ENCODE measurements around the gene ADK. TPM values are rescaled to one million over a fixed set of nuclear protein-coding genes. Genes with fewer than 3 reads are reported as not detected.

ADK gene
- total RNA-seq, 2 experiments from 2014 or later, result 56.5 to 57.4 TPM

- peaks cover 17% of the 10 kb centered on the region for H3K36me3 Mint-ChIP-seq
- H3K4me1 Mint-ChIP-seq, result peaks cover 1% of the 10 kb centered on the region
- no peak for DNase-seq
- H3K27ac Mint-ChIP-seq, result no peak overlapping the region
- H3K9me3 Mint-ChIP-seq, result peaks cover 6% of the 10 kb centered on the region
- H3K4me3 Mint-ChIP-seq, result no peak overlapping the region
- H3K27me3 Mint-ChIP-seq, result no peaks in the 10 kb centered on the region
Measured at GRCh38 chr10:74643596-74643975, 492.6 kb downstream of the ADK start.

DNA sequence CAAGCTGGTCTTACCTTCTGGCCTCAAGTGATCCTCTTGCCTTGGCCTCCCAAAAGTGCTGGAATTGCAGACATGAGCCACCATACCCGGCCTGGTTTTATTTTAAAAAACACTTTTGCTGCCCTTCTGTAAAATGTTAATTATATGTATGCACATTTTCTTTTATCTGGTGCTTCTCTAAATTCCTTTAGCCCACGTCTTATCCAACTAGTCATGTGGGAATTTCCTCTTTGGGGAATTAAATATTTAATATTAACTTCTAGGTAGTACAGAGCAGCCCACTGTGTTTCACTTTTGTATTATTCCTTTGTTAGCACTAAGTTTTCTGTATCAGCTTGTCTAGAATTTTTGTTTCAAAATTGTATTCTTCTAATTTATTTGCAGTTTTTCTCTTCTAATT is 493.7 kb downstream of the ADK start:
- H3K4me1 Mint-ChIP-seq, result peaks cover 1% of the 10 kb centered on the region
- H3K9me3 Mint-ChIP-seq, result peaks cover 6% of the 10 kb centered on the region
- no peak for DNase-seq
- H3K4me3 Mint-ChIP-seq, result no peak overlapping the region
- H3K27ac Mint-ChIP-seq, result no peak overlapping the region
- no peaks in the 10 kb centered on the region for H3K27me3 Mint-ChIP-seq
- H3K36me3 Mint-ChIP-seq, result peaks cover 15% of the 10 kb centered on the region

- H3K4me3 Mint-ChIP-seq, result no peak overlapping the region
- no peaks in the 10 kb centered on the region for H3K27me3 Mint-ChIP-seq
- H3K4me1 Mint-ChIP-seq, result peaks cover 1% of the 10 kb centered on the region
- no peak overlapping the region for H3K27ac Mint-ChIP-seq
- H3K9me3 Mint-ChIP-seq, result peaks cover 6% of the 10 kb centered on the region
- DNase-seq, result no peak
- H3K36me3 Mint-ChIP-seq, result peaks cover 15% of the 10 kb centered on the region
Measured at GRCh38 chr10:74645692-74646091, 494.7 kb downstream of the ADK start.

GRCh38 chr10:74650613-74651012 is 499.6 kb downstream of the ADK start:
- Mint-ChIP-seq H3K4me3 (no peak overlapping the region), H3K36me3 (peaks cover 19% of the 10 kb centered on the region), H3K27me3 (no peaks in the 10 kb centered on the region)

DNA sequence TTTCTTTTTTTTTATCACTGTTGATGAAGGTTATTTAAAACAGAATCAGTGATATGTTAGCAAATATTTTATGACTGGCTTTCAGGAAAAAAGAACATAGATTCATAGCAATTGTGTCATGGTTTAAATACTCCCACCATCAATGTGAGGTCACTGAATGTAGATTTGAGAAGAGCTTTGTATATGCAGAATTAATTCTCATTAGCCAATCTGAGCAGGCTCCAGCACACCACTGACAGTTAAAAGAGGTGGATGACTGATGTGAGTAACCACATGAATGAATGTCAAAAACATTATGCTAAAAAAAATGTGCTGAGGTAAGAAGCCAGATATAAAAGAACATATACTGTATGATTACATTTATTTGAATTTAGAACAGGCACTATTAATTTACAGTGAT is 500.5 kb downstream of the ADK start:
- Mint-ChIP-seq H3K4me3 (no peak overlapping the region), H3K27me3 (no peaks in the 10 kb centered on the region), H3K27ac (no peak overlapping the region), H3K4me1 (peaks cover 8% of the 10 kb centered on the region), H3K36me3 (peaks cover 19% of the 10 kb centered on the region), H3K9me3 (no peaks in the 10 kb centered on the region)
- DNase-seq, result no peak

More at GRCh38 chr10:74650613-74651012, 499.6 kb downstream of the ADK start:
- peaks cover 8% of the 10 kb centered on the region for H3K4me1 Mint-ChIP-seq
- H3K9me3 Mint-ChIP-seq, result no peaks in the 10 kb centered on the region
- H3K27ac Mint-ChIP-seq, result no peak overlapping the region
- no peak for DNase-seq

- H3K4me1 Mint-ChIP-seq, result peaks cover 8% of the 10 kb centered on the region
- H3K27ac Mint-ChIP-seq, result no peak overlapping the region
- no peaks in the 10 kb centered on the region for H3K9me3 Mint-ChIP-seq
- no peaks in the 10 kb centered on the region for H3K27me3 Mint-ChIP-seq
- H3K4me3 Mint-ChIP-seq, result no peak overlapping the region
- H3K36me3 Mint-ChIP-seq, result peaks cover 19% of the 10 kb centered on the region
- no peak for DNase-seq
Measured at GRCh38 chr10:74652664-74653063, 501.6 kb downstream of the ADK start.

DNA sequence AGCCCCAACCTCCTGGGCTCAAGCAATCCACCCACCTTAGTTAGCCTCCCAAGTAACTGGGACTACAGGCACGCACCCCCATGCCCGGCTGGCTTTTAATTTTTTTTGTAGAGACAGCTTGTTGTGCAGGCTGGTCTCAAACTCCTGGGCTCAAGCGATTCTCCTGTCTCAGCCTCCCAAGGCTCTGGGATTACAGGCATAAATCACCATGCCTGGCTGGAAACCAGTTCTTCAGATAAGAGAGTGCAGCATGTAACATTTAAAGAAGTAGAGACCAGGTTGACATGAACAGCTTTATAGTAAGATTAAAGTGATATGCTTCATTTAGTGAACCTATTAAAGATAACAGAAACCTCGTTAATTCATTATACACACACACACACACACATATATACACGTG is 507.5 kb downstream of the ADK start:
- DNase-seq, result no peak
- no peak overlapping the region for H3K27ac Mint-ChIP-seq
- H3K9me3 Mint-ChIP-seq, result no peaks in the 10 kb centered on the region
- H3K4me1 Mint-ChIP-seq, result no peaks in the 10 kb centered on the region
- H3K27me3 Mint-ChIP-seq, result no peaks in the 10 kb centered on the region
- peaks cover 14% of the 10 kb centered on the region for H3K36me3 Mint-ChIP-seq
- H3K4me3 Mint-ChIP-seq, result no peak overlapping the region

DNA sequence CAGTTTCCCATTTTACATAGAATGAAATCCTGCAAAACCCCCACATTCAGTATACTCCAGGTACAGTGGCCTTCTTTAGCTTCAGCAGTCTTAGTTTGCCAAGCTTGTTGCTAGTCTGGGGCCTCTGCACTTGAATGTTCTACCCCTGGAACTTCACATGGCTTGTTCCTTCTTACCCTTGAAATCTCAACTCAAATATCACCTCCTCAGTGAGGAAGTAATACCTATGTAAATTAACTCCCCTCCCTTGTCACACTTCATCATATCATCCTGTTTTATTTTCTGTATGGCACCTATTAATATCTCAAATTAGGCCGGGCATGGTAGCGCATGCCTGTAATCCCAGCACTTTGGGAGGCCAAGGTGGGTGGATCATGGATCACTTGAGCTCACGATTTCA is 511.6 kb downstream of the ADK start:
- DNase-seq, result no peak

GRCh38 chr10:74669210-74669609 is 518.2 kb downstream of the ADK start:
- peaks cover 32% of the 10 kb centered on the region for H3K36me3 Mint-ChIP-seq
- H3K4me3 Mint-ChIP-seq, result no peak overlapping the region
- H3K27me3 Mint-ChIP-seq, result no peaks in the 10 kb centered on the region
- H3K4me1 Mint-ChIP-seq, result no peaks in the 10 kb centered on the region
- DNase-seq, result no peak
- H3K27ac Mint-ChIP-seq, result no peak overlapping the region
- H3K9me3 Mint-ChIP-seq, result peaks cover 10% of the 10 kb centered on the region

More for the DNA sequence above, 511.6 kb downstream of the ADK start:
- Mint-ChIP-seq H3K4me1 (no peaks in the 10 kb centered on the region), H3K9me3 (no peaks in the 10 kb centered on the region), H3K27me3 (no peaks in the 10 kb centered on the region), H3K27ac (no peak overlapping the region), H3K4me3 (no peak overlapping the region), H3K36me3 (peaks cover 5% of the 10 kb centered on the region)

GRCh38 chr10:74671716-74672115 is 520.7 kb downstream of the ADK start:
- peaks cover 44% of the 10 kb centered on the region for H3K36me3 Mint-ChIP-seq

GRCh38 chr10:74672430-74673165 is 521.6 kb downstream of the ADK start:
- H3K4me1 Mint-ChIP-seq, result no peaks in the 10 kb centered on the region
- H3K9me3 Mint-ChIP-seq, result peaks cover 10% of the 10 kb centered on the region
- no peak overlapping the region for H3K4me3 Mint-ChIP-seq
- peaks cover 47% of the 10 kb centered on the region for H3K36me3 Mint-ChIP-seq
- DNase-seq, result no peak
- H3K27ac Mint-ChIP-seq, result no peak overlapping the region
- no peaks in the 10 kb centered on the region for H3K27me3 Mint-ChIP-seq

More at GRCh38 chr10:74671716-74672115, 520.7 kb downstream of the ADK start:
- DNase-seq, result no peak
- peaks cover 10% of the 10 kb centered on the region for H3K9me3 Mint-ChIP-seq
- H3K27me3 Mint-ChIP-seq, result no peaks in the 10 kb centered on the region
- H3K4me1 Mint-ChIP-seq, result no peaks in the 10 kb centered on the region
- no peak overlapping the region for H3K27ac Mint-ChIP-seq
- H3K4me3 Mint-ChIP-seq, result no peak overlapping the region

DNA sequence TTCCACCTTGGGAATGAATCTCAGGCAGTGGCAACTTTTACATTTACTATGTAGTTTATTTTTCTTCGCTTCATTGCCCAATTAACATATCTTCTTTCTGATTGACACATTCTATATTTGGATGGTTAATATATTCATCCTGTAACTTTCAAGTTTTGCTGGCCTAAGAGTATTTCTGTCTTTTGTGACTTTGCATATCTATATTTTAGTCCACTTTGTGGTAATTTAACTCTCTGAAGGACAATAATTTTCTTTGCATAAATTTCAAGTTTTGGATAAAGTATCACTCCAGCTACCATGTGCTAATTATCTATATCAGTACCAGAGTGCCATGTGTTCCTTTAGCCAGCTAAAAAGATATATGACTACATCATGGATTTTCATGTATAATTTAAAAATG is 523.9 kb downstream of the ADK start:
- H3K27ac Mint-ChIP-seq, result no peak overlapping the region
- peaks cover 2% of the 10 kb centered on the region for H3K4me1 Mint-ChIP-seq
- H3K27me3 Mint-ChIP-seq, result no peaks in the 10 kb centered on the region
- peaks cover 10% of the 10 kb centered on the region for H3K9me3 Mint-ChIP-seq
- peaks cover 49% of the 10 kb centered on the region for H3K36me3 Mint-ChIP-seq
- no peak overlapping the region for H3K4me3 Mint-ChIP-seq
- no peak for DNase-seq

- H3K27me3 Mint-ChIP-seq, result no peaks in the 10 kb centered on the region
- peaks cover 10% of the 10 kb centered on the region for H3K9me3 Mint-ChIP-seq
- H3K4me3 Mint-ChIP-seq, result no peak overlapping the region
- no peak overlapping the region for H3K27ac Mint-ChIP-seq
- no peak for DNase-seq
- H3K4me1 Mint-ChIP-seq, result peaks cover 2% of the 10 kb centered on the region
- H3K36me3 Mint-ChIP-seq, result peaks cover 48% of the 10 kb centered on the region
Measured at GRCh38 chr10:74675484-74675883, 524.5 kb downstream of the ADK start.

DNA sequence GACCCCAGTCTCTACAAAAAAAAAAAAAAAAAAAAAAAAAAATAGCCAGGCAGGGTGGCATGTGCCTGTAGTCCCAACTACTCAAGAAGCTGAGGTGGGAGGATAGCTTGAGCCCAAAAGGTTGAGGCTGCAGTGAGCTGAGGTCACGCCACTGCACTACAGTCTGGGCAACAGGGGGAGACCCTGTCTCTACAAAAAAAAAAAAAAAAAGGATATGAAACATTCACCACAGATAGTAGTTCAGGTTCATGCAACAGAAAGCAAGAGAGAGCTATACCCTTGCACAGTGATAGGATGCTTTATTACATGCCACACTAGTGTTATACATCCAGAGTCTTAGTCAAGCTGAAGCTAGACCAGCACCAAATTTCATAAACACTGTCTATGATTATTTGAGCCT is 526.9 kb downstream of the ADK start:
- peaks cover 7% of the 10 kb centered on the region for H3K4me1 Mint-ChIP-seq

GRCh38 chr10:74681917-74682627 is 531.1 kb downstream of the ADK start:
- H3K9me3 Mint-ChIP-seq, result no peaks in the 10 kb centered on the region
- peaks cover 13% of the 10 kb centered on the region for H3K36me3 Mint-ChIP-seq
- H3K4me3 Mint-ChIP-seq, result no peak overlapping the region
- no peaks in the 10 kb centered on the region for H3K27me3 Mint-ChIP-seq
- H3K4me1 Mint-ChIP-seq, result peaks cover 7% of the 10 kb centered on the region
- no peak for DNase-seq
- no peak overlapping the region for H3K27ac Mint-ChIP-seq

More for the DNA sequence above, 526.9 kb downstream of the ADK start:
- Mint-ChIP-seq H3K4me3 (no peak overlapping the region), H3K36me3 (peaks cover 37% of the 10 kb centered on the region), H3K27ac (no peak overlapping the region), H3K27me3 (no peaks in the 10 kb centered on the region), H3K9me3 (peaks cover 5% of the 10 kb centered on the region)
- DNase-seq, result no peak

GRCh38 chr10:74683067-74683466 is 532.0 kb downstream of the ADK start:
- Mint-ChIP-seq H3K4me3 (no peak overlapping the region), H3K4me1 (peaks cover 7% of the 10 kb centered on the region), H3K36me3 (peaks cover 12% of the 10 kb centered on the region), H3K27me3 (no peaks in the 10 kb centered on the region), H3K27ac (no peak overlapping the region), H3K9me3 (no peaks in the 10 kb centered on the region)
- DNase-seq, result no peak
